Activated B cell treated with CpG ODN at 0.5 μM for 24 hours (primary cell): ENCODE data around the gene SDK2. TPM values are rescaled to one million over a fixed set of nuclear protein-coding genes. Genes with fewer than 3 reads are reported as not detected.

Experiments used
- ATAC-seq: fragments of 200-7000 bp; cut with Tn5 transposase; one replicate; pipeline ENCODE4 v1.10.0; 2021; ENCODE audit warnings: low read depth, mild to moderate bottlenecking, moderate library complexity
- CTCF ChIA-PET: fragments of 350-600 bp; sonication (Branson Sonifier 250); formaldehyde crosslinking; loops from one replicate; lab custom pipeline; 2021; ENCODE audit warnings: antibody characterized with exemption; lab: Charles Lee
- POLR2A ChIA-PET: fragments of 350-600 bp; sonication (Branson Sonifier 250); formaldehyde crosslinking; loops from one replicate; lab custom pipeline; 2021; ENCODE audit warnings: antibody characterized with exemption; lab: Charles Lee
- DNase-seq: peaks from one replicate; pipeline ENCODE4 v3.0.0; 2022
- H3K27ac Mint-ChIP-seq: one replicate; pipeline ENCODE4 v1.8.0; 2020; ENCODE audit warnings: mixed read lengths
- H3K27me3 Mint-ChIP-seq: one replicate; pipeline ENCODE4 v1.8.0; 2021; ENCODE audit warnings: mixed read lengths
- H3K36me3 Mint-ChIP-seq: one replicate; pipeline ENCODE4 v1.8.0; 2021; ENCODE audit warnings: low read depth, mixed read lengths
- H3K4me1 Mint-ChIP-seq: one replicate; pipeline ENCODE4 v1.8.0; 2021; ENCODE audit warnings: mixed read lengths
- H3K4me3 Mint-ChIP-seq: one replicate; pipeline ENCODE4 v1.8.0; 2020; ENCODE audit warnings: mild to moderate bottlenecking, mixed read lengths
- H3K9me3 Mint-ChIP-seq: one replicate; pipeline ENCODE4 v1.8.0; 2020; ENCODE audit warnings: mixed read lengths
- intact Hi-C: fragments of 100-400 bp; cut with micrococcal nuclease; formaldehyde crosslinking; loops from one replicate; pipeline ENCODE4 v1.15.1; 2024
- total RNA-seq: library from RNA; stranded (reverse); gene quantifications from 2 replicates; pipeline ENCODE4 v1.2.3, GENCODE V29; 2022
- TF ChIP-seq, protein P1 (sequence below): fragments of 200-600 bp; IDR thresholded peaks from one replicate; pipeline ENCODE4 v1.8.0; 2022; ENCODE audit warnings: antibody characterized with exemption, mild to moderate bottlenecking

The SDK2 gene
- total RNA-seq, 1 donor from 2014 or later = 2.5 TPM

DNA sequence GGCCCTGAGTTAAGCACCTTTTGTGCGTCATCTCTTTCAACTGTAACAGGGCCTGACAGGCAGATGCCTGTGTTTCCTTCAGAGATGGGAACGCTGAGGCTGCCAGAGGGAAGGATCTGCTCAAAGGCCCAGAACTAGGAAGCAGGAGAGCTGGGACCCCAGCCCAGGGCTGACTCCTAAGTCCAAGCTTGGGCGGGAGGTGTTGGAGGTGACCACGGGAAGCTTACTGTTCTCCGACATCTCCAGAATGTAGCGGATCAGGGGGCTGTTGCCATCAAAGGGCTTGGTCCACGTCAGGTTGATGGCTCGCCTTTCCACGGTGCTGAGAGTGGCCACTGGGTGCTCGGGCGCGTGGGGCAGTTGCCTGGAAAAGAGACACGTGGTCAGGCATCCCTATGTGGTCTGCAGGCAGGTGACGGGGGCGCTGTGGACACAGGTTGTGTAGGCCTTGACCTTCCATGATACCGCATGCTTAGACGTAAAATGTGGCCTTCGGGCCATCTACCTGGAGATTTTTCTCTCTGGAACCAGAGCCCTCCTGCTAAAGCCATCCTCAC is 221.0 kb downstream of the SDK2 start:
- H3K9me3 Mint-ChIP-seq = no peaks in the 10 kb centered on the region
- DNase-seq (no peak), ATAC-seq (no peak)
- no peak overlapping the region for H3K4me3 Mint-ChIP-seq
- intact Hi-C loops = no loop called here
- peaks cover 54% of the 10 kb centered on the region for H3K36me3 Mint-ChIP-seq
- ChIA-PET CTCF (interaction anchor here (0.8 kb wide), 1 partner anchor 286 kb away, joined by 3 read pairs; no protein-coding TSS in a partner anchor), POLR2A (no interaction called here)
- TF ChIP-seq, protein P1, sequence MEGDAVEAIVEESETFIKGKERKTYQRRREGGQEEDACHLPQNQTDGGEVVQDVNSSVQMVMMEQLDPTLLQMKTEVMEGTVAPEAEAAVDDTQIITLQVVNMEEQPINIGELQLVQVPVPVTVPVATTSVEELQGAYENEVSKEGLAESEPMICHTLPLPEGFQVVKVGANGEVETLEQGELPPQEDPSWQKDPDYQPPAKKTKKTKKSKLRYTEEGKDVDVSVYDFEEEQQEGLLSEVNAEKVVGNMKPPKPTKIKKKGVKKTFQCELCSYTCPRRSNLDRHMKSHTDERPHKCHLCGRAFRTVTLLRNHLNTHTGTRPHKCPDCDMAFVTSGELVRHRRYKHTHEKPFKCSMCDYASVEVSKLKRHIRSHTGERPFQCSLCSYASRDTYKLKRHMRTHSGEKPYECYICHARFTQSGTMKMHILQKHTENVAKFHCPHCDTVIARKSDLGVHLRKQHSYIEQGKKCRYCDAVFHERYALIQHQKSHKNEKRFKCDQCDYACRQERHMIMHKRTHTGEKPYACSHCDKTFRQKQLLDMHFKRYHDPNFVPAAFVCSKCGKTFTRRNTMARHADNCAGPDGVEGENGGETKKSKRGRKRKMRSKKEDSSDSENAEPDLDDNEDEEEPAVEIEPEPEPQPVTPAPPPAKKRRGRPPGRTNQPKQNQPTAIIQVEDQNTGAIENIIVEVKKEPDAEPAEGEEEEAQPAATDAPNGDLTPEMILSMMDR = no peak
- H3K27ac Mint-ChIP-seq = no peak overlapping the region
- H3K4me1 Mint-ChIP-seq = no peaks in the 10 kb centered on the region
- no peaks in the 10 kb centered on the region for H3K27me3 Mint-ChIP-seq

DNA sequence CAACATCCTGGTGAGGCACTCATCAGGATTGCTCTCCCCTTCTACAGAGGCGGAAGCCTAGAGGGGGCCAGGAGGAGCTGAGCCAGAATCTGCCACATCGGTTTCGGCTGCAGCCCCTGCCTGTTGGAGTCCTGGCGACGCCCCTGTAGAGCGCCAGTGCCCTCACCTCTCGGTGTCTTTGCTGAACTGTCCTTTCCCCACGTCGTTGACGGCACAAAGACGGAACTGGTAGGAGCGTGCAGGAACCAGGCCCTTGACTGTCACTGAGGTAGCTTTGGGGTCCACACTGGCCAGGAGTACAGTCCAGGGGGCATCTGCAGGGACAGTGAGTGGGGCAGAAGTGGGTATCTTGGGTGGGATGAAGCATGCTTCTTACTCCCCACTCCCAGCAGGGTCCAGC is 222.1 kb downstream of the SDK2 start:
- intact Hi-C loops = no loop called here
- TF ChIP-seq, protein P1 = no peak
- Mint-ChIP-seq H3K27me3 (no peaks in the 10 kb centered on the region), H3K4me3 (no peak overlapping the region), H3K36me3 (peaks cover 51% of the 10 kb centered on the region), H3K27ac (no peak overlapping the region), H3K9me3 (no peaks in the 10 kb centered on the region), H3K4me1 (no peaks in the 10 kb centered on the region)
- DNase-seq (no peak), ATAC-seq (no peak)
- CTCF ChIA-PET = no interaction called here
- POLR2A ChIA-PET = no interaction called here

DNA sequence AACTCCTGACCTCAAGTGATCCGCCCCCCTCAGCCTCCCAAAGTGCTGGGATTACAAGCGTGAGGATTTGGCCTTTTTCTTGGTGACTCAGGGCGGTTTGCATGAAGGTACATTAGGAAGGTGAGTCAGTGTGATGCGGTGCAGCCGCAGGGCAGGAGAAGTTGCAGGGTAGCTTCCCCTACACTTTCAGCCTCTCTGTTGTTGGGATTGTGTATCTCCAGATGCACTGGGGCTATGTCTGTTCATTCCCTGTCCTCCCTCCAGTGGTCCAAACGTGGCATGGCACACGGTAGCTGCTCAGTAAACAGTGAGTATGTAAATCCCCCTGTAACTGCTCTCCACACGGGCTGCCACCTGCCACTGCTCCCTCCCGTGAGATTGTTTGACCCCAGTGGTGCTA is 223.3 kb downstream of the SDK2 start:
- intact Hi-C loops = no loop called here
- H3K9me3 Mint-ChIP-seq = no peaks in the 10 kb centered on the region
- H3K27me3 Mint-ChIP-seq = no peaks in the 10 kb centered on the region
- H3K36me3 Mint-ChIP-seq = peaks cover 54% of the 10 kb centered on the region
- no peak overlapping the region for H3K4me3 Mint-ChIP-seq
- TF ChIP-seq, protein P1 = no peak
- DNase-seq = no peak
- no peaks in the 10 kb centered on the region for H3K4me1 Mint-ChIP-seq
- no peak for ATAC-seq
- CTCF ChIA-PET = interaction anchor here (0.6 kb wide), 1 partner anchor 136 kb away, joined by 3 read pairs; no protein-coding TSS in a partner anchor
- no peak overlapping the region for H3K27ac Mint-ChIP-seq
- POLR2A ChIA-PET = no interaction called here

DNA sequence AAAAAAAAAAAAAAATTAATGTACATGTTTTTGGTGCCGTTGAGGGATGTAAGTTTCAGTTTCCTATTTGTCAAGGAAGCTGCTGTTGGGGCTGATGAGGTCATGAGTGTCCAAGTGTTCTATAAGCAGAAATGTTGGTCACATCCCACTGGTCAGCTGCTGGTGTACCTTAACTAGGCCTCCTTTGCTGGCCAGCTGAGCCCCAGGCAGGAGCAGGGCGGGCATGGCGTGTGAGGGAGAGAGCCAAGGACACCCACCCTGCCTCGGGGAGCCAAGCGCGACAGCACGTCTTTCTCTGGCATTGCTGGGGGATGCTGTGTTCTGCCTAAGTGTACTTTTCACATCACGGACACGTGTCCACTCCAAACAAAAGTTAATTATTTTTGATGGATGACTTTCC is 224.4 kb downstream of the SDK2 start:
- Mint-ChIP-seq H3K27me3 (no peaks in the 10 kb centered on the region), H3K4me1 (no peaks in the 10 kb centered on the region), H3K9me3 (no peaks in the 10 kb centered on the region), H3K4me3 (no peak overlapping the region), H3K36me3 (peaks cover 62% of the 10 kb centered on the region), H3K27ac (no peak overlapping the region)
- ATAC-seq (no peak), DNase-seq (no peak)
- TF ChIP-seq, protein P1 = no peak
- ChIA-PET POLR2A (no interaction called here), CTCF (no interaction called here)
- intact Hi-C loops = no loop called here

DNA sequence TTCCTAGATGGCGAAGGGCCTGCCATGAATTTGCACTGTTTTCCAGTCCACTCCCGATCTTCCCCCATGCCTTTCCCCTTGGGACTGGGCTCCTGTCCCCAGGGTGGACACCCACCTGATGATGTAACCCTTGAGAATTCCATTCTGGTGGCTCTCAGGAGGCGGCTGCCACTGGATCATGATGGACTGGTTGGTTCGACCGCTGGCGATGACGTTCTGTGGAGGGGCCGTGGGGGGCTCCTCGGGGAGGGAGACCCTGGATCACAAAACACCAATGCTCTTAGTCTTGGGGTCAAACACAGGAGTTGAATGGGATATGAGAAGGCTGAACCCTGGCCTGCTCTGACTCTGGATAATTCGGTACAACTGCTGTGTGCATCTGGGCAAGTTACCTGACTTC is 225.2 kb downstream of the SDK2 start:
- intact Hi-C loops = no loop called here
- no peaks in the 10 kb centered on the region for H3K9me3 Mint-ChIP-seq
- CTCF ChIA-PET = no interaction called here

More for the DNA sequence above, 225.2 kb downstream of the SDK2 start:
- TF ChIP-seq, protein P1 = no peak
- H3K4me3 Mint-ChIP-seq = no peak overlapping the region
- ATAC-seq = no peak
- DNase-seq = no peak
- H3K4me1 Mint-ChIP-seq = no peaks in the 10 kb centered on the region
- POLR2A ChIA-PET = no interaction called here
- peaks cover 67% of the 10 kb centered on the region for H3K36me3 Mint-ChIP-seq
- H3K27ac Mint-ChIP-seq = no peak overlapping the region
- H3K27me3 Mint-ChIP-seq = no peaks in the 10 kb centered on the region
